IMR-90 (cell line): ENCODE measurements around the gene NMT1. TPM values are rescaled to one million over a fixed set of nuclear protein-coding genes. Genes with fewer than 3 reads are reported as not detected.
A peak's percentile ranks its signal among the peaks of the same experiment; 100 is the strongest.

Source experiments
- ATAC-seq: fragments of 200-7000 bp; cut with Tn5 transposase; 2 replicates; pipeline ENCODE4 v1.9.1; 2020; ENCODE audit warnings: low read depth, mild to moderate bottlenecking, moderate library complexity
- BruUV-seq: library from RNA; stranded (reverse); fragments of 400-500 nt; replicated peaks from 2 replicates; lab custom pipeline; 2021; lab: Mats Ljungman, UMichigan
- CTCF ChIA-PET: fragments of 300-600 bp; formaldehyde crosslinking; extraction: SDS; loops from one replicate; lab custom pipeline; 2021; ENCODE audit warnings: antibody characterized with exemption; lab: Yijun Ruan, JAX
- POLR2A ChIA-PET: fragments of 300-600 bp; sonication (Branson Sonifier 250); formaldehyde crosslinking; loops from one replicate; lab custom pipeline; 2022; ENCODE audit warnings: antibody characterized with exemption; ENCODE audit not compliant: unreplicated experiment; lab: Charles Lee
- DNase-seq: peaks from one replicate; pipeline ENCODE4 v3.0.0; 2013
- H2AFZ ChIP-seq: replicated peaks from 2 replicates; pipeline ENCODE3; 2013; ENCODE audit warnings: low read length, mild to moderate bottlenecking; ENCODE audit not compliant: poor library complexity
- H2AK5ac ChIP-seq: 2 replicates; pipeline ENCODE4 v1.6.1; 2013; ENCODE audit warnings: low read depth, low read length, inconsistent platforms
- H2AK9ac ChIP-seq: replicated peaks from 2 replicates; pipeline ENCODE3; 2013; ENCODE audit warnings: mild to moderate bottlenecking, low read depth, low read length, moderate library complexity; ENCODE audit not compliant: poor library complexity
- H2BK120ac ChIP-seq: 2 replicates; pipeline ENCODE4 v1.6.1; 2013; ENCODE audit warnings: low read depth, low read length, inconsistent platforms
- H2BK15ac ChIP-seq: 3 replicates; pipeline ENCODE4 v1.6.1; 2013; ENCODE audit warnings: low read depth, low read length, inconsistent platforms
- H2BK20ac ChIP-seq: 2 replicates; pipeline ENCODE4 v1.6.1; 2013; ENCODE audit warnings: low read depth, mild to moderate bottlenecking, inconsistent platforms, low read length, moderate library complexity
- H2BK5ac ChIP-seq: 2 replicates; pipeline ENCODE4 v1.6.1; 2013; ENCODE audit warnings: mild to moderate bottlenecking, low read depth, low read length, inconsistent platforms; ENCODE audit not compliant: poor library complexity, severe bottlenecking
- H3K14ac ChIP-seq: replicated peaks from 2 replicates; pipeline ENCODE4 v1.6.1; 2013; ENCODE audit warnings: low read depth, low read length, inconsistent platforms
- H3K18ac ChIP-seq: 2 replicates; pipeline ENCODE4 v1.6.1; 2013; ENCODE audit warnings: low read depth, low read length, control low read depth
- H3K23ac ChIP-seq: 2 replicates; pipeline ENCODE4 v1.6.1; 2013; ENCODE audit warnings: low read depth, low read length, inconsistent platforms
- H3K27ac ChIP-seq: 2 replicates; pipeline ENCODE4 v1.5.1; 2013; ENCODE audit warnings: mild to moderate bottlenecking, control low read depth, low read length; ENCODE audit not compliant: insufficient read depth
- H3K27me3 ChIP-seq: 2 replicates; pipeline ENCODE4 v1.6.1; 2013; ENCODE audit warnings: low read length; ENCODE audit not compliant: control insufficient read depth, insufficient read depth
- H3K36me3 ChIP-seq: 2 replicates; pipeline ENCODE4 v1.6.1; 2013; ENCODE audit warnings: low read length, mixed read lengths; ENCODE audit not compliant: control insufficient read depth, insufficient read depth
- H3K4ac ChIP-seq: 2 replicates; pipeline ENCODE4 v1.6.1; 2013; ENCODE audit warnings: low read depth, low read length, inconsistent platforms
- H3K4me1 ChIP-seq: 2 replicates; pipeline ENCODE4 v1.6.1; 2013; ENCODE audit warnings: low read length, mixed read lengths; ENCODE audit not compliant: control insufficient read depth, insufficient read depth
- H3K4me2 ChIP-seq: 2 replicates; pipeline ENCODE4 v1.6.1; 2013; ENCODE audit warnings: low read depth, mild to moderate bottlenecking, control low read depth, low read length, moderate library complexity
- H3K4me3 ChIP-seq: 2 replicates; pipeline ENCODE4 v1.5.1; 2013; ENCODE audit warnings: low read depth, mild to moderate bottlenecking, control low read depth, low read length, moderate library complexity; ENCODE audit not compliant: insufficient read depth
- H3K56ac ChIP-seq: 2 replicates; pipeline ENCODE4 v1.6.1; 2013; ENCODE audit warnings: low read length, inconsistent platforms; ENCODE audit not compliant: insufficient read depth; ENCODE audit errors: extremely low read depth
- H3K79me1 ChIP-seq, 2 experiments: 2 replicates each; pipeline ENCODE4 v1.6.1; 2013; ENCODE audit warnings: low read length in 2 of 2, inconsistent platforms in 1 of 2, low read depth in 1 of 2
- H3K9ac ChIP-seq: 2 replicates; pipeline ENCODE4 v1.6.1; 2013; ENCODE audit warnings: low read depth, low read length, control low read depth
- H3K9me1 ChIP-seq: 2 replicates; pipeline ENCODE4 v1.6.1; 2013; ENCODE audit warnings: low read length, inconsistent platforms; ENCODE audit not compliant: insufficient read depth
- H3K9me3 ChIP-seq: 2 replicates; pipeline ENCODE4 v1.6.1; 2013; ENCODE audit warnings: low read length; ENCODE audit not compliant: control insufficient read depth, insufficient read depth
- H4K20me1 ChIP-seq: 2 replicates; pipeline ENCODE4 v1.6.1; 2013; ENCODE audit warnings: low read length, inconsistent platforms; ENCODE audit not compliant: insufficient read depth
- H4K5ac ChIP-seq: 2 replicates; pipeline ENCODE4 v1.6.1; 2013; ENCODE audit warnings: mild to moderate bottlenecking, low read depth, low read length, control low read depth
- H4K8ac ChIP-seq, 2 experiments: 2 replicates each; pipeline ENCODE4 v1.6.1; 2013; ENCODE audit warnings: low read depth in 2 of 2, low read length in 2 of 2, control low read depth in 1 of 2, inconsistent platforms in 1 of 2
- H4K91ac ChIP-seq: 2 replicates; pipeline ENCODE4 v1.6.1; 2013; ENCODE audit warnings: low read depth, low read length, inconsistent platforms; ENCODE audit not compliant: insufficient read depth
- BHLHE40 ChIP-seq: fragments of 150-350 bp; IDR thresholded peaks from 2 replicates; pipeline ENCODE4 v1.6.1; 2016; ENCODE audit warnings: mild to moderate bottlenecking, low read depth, low read length
- CEBPB ChIP-seq: IDR thresholded peaks from 2 replicates; pipeline ENCODE4 v1.6.1; 2012; ENCODE audit warnings: low read depth, low read length, improper control_type of control experiment
- CHD1 ChIP-seq: IDR thresholded peaks from 2 replicates; pipeline ENCODE4 v1.6.1; 2012; ENCODE audit warnings: low read depth, low read length, improper control_type of control experiment
- ELK1 ChIP-seq: fragments of 150-350 bp; IDR thresholded peaks from 2 replicates; pipeline ENCODE4 v1.6.1; 2016; ENCODE audit warnings: low read depth, mild to moderate bottlenecking, low read length, moderate library complexity, borderline replicate concordance
- FOS ChIP-seq: fragments of 150-350 bp; IDR thresholded peaks from 2 replicates; pipeline ENCODE4 v1.6.1; 2016; ENCODE audit warnings: low read depth, low read length
- MAFK ChIP-seq: IDR thresholded peaks from 2 replicates; pipeline ENCODE4 v1.6.1; 2012; ENCODE audit warnings: low read depth, low read length, improper control_type of control experiment
- MAZ ChIP-seq: IDR thresholded peaks from 2 replicates; pipeline ENCODE4 v1.6.1; 2012; ENCODE audit warnings: low read depth, mild to moderate bottlenecking, low read length, improper control_type of control experiment, moderate library complexity, borderline replicate concordance
- MXI1 ChIP-seq: IDR thresholded peaks from 2 replicates; pipeline ENCODE4 v1.6.1; 2012; ENCODE audit warnings: low read depth, mild to moderate bottlenecking, low read length, moderate library complexity, borderline replicate concordance
- NFE2L2 ChIP-seq: fragments of 150-350 bp; IDR thresholded peaks from 2 replicates; pipeline ENCODE4 v1.6.1; 2016; ENCODE audit warnings: low read depth, mild to moderate bottlenecking, low read length
- POLR2A ChIP-seq: IDR thresholded peaks from 2 replicates; pipeline ENCODE4 v1.6.1; 2012; ENCODE audit warnings: mild to moderate bottlenecking, low read depth, low read length
- RAD21 ChIP-seq: IDR thresholded peaks from 2 replicates; pipeline ENCODE4 v1.6.1; 2012; ENCODE audit warnings: low read length, improper control_type of control experiment
- RCOR1 ChIP-seq: IDR thresholded peaks from 2 replicates; pipeline ENCODE4 v1.6.1; 2012; ENCODE audit warnings: mild to moderate bottlenecking, low read length, improper control_type of control experiment; ENCODE audit not compliant: insufficient replicate concordance
- RFX5 ChIP-seq: IDR thresholded peaks from 2 replicates; pipeline ENCODE4 v1.8.0; 2012; ENCODE audit warnings: low read depth, mild to moderate bottlenecking, low read length, moderate library complexity
- SMC3 ChIP-seq: fragments of 150-350 bp; IDR thresholded peaks from 2 replicates; pipeline ENCODE4 v1.6.1; 2016; ENCODE audit warnings: low read depth, mild to moderate bottlenecking, antibody characterized with exemption, low read length, moderate library complexity
- USF2 ChIP-seq: fragments of 150-350 bp; IDR thresholded peaks from 2 replicates; pipeline ENCODE4 v1.6.1; 2017; ENCODE audit warnings: mild to moderate bottlenecking, antibody characterized with exemption, low read length, low read depth
- WGBS, 2 experiments: methylation state at CpG; one replicate each; pipeline versions ENCODE4 v1.1.5 to v1.1.7; 2013; ENCODE audit warnings: missing lambda C conversion rate in 2 of 2; ENCODE audit not compliant: insufficient read length in 1 of 2; ENCODE audit errors: extremely low coverage in 2 of 2; 5-methylcytosine and 5-hydroxymethylcytosine counted together
- dilution Hi-C: fragments of 300-500 bp; cut with HindIII; formaldehyde crosslinking; loops from one replicate; pipeline ENCODE4 v1.14.3; 2018; ENCODE audit warnings: low sequenced_read_pairs; ENCODE audit not compliant: unreplicated experiment
- in situ Hi-C: fragments of 300-500 bp; cut with MboI; formaldehyde crosslinking; loops from 3 replicates; pipeline ENCODE4 v1.14.3; 2019; ENCODE audit warnings: low sequenced_read_pairs, inconsistent platforms, mixed read lengths
- intact Hi-C: fragments of 100-400 bp; cut with micrococcal nuclease; formaldehyde crosslinking; loops from 2 replicates; pipeline ENCODE4 v1.10.0; 2022
- polyA plus RNA-seq, 3 experiments: library from polyadenylated mRNA; depleted of rRNA; stranded (reverse); fragments of >200 nt; gene quantifications; 2 replicates each; pipeline ENCODE4 v1.2.3, GENCODE V29; 2012; ENCODE audit warnings: low replicate concordance in 1 of 3
- total RNA-seq: library from RNA; depleted of rRNA; stranded (reverse); fragments of >200 nt; gene quantifications from 2 replicates; pipeline ENCODE4 v1.2.3, GENCODE V29; 2012

Gene NMT1
- total and polyA plus RNA-seq, 2 of the 4 experiments (the other 2 are of a cell fraction): 38.0 to 60.6 TPM

- Histone ChIP-seq H2AK5ac (peak overlapping the region; percentile 98), H4K8ac (peak overlapping the region; percentile 64 to 99), H3K27ac (peak overlapping the region; percentile 100), H3K4me1 (peaks cover 14% of the 10 kb centered on the region), H2BK5ac (peak overlapping the region; percentile 88), H3K4me3 (no peak overlapping the region), H4K5ac (peak overlapping the region; percentile 98), H3K36me3 (peaks cover 26% of the 10 kb centered on the region), H2AFZ (peak overlapping the region; percentile 64), H3K56ac (peak overlapping the region; percentile 94), H3K23ac (peak overlapping the region; percentile 95), H3K9ac (peak overlapping the region; percentile 66), H3K18ac (peak overlapping the region; percentile 90), H3K9me1 (peaks cover 10% of the 10 kb centered on the region), H2BK15ac (peak overlapping the region; percentile 77; the same call in 1 of the 3 replicates), H3K27me3 (no peaks in the 10 kb centered on the region), H2BK120ac (peak overlapping the region; percentile 94), H3K14ac (peak overlapping the region; percentile 92), H4K91ac (peak overlapping the region; percentile 98), H3K79me1 (peaks cover 36 to 63% of the 10 kb centered on the region in 2 experiments), H3K4ac (peak overlapping the region; percentile 98), H2AK9ac (peak overlapping the region; percentile 96), H2BK20ac (peak overlapping the region; percentile 82), H3K4me2 (peak overlapping the region; percentile 33; the same call in 1 of the 2 replicates), H4K20me1 (no peaks in the 10 kb centered on the region; the same call in 1 of the 2 replicates), H3K9me3 (no peaks in the 10 kb centered on the region)
- ATAC-seq (peak; percentile 89), DNase-seq (peak; percentile 97)
- WGBS, 2 experiments: no CpG with 5 or more reads among the region's 5 CpGs
- in situ Hi-C loops: no loop called here
- ChIA-PET POLR2A (interaction anchor here (0.6 kb wide), 2 partner anchors 12 to 33 kb away, joined by 4 to 16 read pairs; partner anchors contain the start of gene NMT1), CTCF (interaction anchor here (1.0 to 1.5 kb wide), 5 partner anchors 9 to 62 kb away, joined by 4 to 6 read pairs (median 4); partner anchors contain the start of gene ACBD4)
- no TSS peak for BruUV-seq
- intact Hi-C loops: no loop called here
- dilution Hi-C loops: no loop called here
- peak; percentile 15; the same call in 1 of the 2 replicates for TF ChIP-seq FOS
- no peak for TF ChIP-seq BHLHE40
- no peak for TF ChIP-seq USF2
- TF ChIP-seq CHD1: no peak
- no peak for TF ChIP-seq ELK1
- no peak for TF ChIP-seq MAFK
- peak; percentile 98 for TF ChIP-seq CEBPB
- no peak for TF ChIP-seq POLR2A
- no peak for TF ChIP-seq RCOR1
- TF ChIP-seq NFE2L2: no peak
- TF ChIP-seq MXI1: no peak
- TF ChIP-seq RFX5: no peak
- TF ChIP-seq RAD21: no peak
- peak; percentile 8; the same call in 1 of the 2 replicates for TF ChIP-seq MAZ
- TF ChIP-seq SMC3: no peak
These were observed 12.4 kb downstream of the NMT1 start for GRCh38 chr17:45073414-45074070.
